HG03558 (cell line): ENCODE measurements around the gene MIER2.

Experiments
- ATAC-seq: cut with Tn5 transposase; IDR thresholded peaks from one replicate; pipeline ENCODE4 v1.9.1; 2021; ENCODE audit warnings: moderate number of reproducible peaks; ENCODE audit not compliant: unreplicated experiment; ENCODE audit errors: extremely low read depth

The MIER2 gene

GRCh38 chr19:379796-380195 is 35.2 kb upstream of the MIER2 start:
- ATAC-seq, result no peak

- no peak for ATAC-seq
These were observed 34.1 kb upstream of the MIER2 start for GRCh38 chr19:378706-379105.

DNA sequence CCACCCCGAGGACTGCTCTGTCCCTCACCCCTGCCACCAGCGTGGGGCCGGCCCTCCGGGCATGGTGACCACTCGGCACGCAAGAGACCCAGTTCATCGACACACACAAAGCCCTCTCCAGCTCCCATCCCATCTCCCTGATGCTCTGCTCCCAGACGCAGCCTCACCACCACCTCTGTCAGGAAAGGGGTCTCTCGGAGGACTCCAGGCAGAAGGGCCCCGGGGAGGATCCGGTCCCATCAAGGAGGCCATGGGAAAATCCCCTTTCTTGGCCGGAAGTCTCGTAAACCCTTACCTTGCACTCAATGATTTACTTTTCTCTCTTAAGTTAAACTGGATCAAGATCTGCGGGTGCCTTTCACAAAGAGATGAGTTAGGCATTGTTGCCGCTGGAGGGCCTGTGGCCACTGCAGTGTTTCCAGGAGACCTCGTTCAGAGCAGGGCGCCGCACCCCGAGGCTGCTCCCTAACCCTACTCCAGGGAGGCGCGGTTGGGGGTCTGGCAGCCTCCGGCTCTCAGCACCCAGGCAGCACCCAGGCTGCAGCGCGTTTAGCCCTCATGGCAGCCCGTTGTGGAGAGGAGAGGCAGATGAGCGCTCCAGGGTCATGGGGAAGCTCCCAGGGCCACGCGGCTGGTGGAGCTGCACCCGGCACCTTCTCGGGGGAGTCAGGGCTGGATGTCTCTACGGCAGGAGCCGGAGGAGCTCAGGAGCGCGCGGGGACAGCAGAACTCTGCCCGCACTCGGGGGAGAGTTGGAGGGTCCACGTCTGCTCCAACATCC is 33.4 kb upstream of the MIER2 start:
- no peak for ATAC-seq

GRCh38 chr19:376111-376470 is 31.5 kb upstream of the MIER2 start:
- ATAC-seq, result no peak

DNA sequence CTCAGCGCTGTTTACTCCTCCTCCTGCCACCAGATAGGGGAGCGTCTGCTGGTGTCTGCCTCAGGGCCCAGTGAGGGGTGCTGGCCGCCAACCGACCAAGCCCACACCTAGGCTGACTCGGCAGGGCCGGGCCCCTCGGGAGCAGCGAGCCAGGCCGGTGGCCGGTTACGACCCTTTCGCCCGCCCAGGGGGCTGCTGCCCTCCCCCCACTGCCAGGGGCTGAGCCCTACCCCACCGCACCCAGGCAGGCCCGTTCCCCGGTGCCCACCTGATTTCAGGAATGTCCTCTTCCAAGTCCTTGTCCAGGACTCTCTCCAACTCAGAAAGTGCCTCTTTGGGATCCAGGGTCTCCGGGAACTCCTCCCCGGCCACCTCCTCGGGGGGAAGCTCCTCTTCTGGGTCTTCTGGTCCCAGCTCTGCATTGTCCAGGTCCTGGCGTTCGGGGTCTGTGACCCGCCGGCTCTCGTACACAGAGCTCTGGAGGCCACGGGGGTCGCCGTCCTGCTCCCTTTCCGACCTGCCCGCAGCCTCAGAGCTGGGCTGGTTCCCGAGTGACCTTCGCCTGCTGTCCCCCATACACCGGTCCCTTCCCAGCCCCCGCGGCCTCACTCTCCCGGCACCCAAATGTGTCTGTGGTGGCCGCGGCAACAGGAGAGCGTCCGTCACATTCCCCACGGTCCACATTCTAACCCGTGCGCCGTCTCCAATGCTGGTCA is 31.0 kb upstream of the MIER2 start:
- no peak for ATAC-seq

- no peak for ATAC-seq
These were observed 30.3 kb upstream of the MIER2 start for GRCh38 chr19:374886-375235.

DNA sequence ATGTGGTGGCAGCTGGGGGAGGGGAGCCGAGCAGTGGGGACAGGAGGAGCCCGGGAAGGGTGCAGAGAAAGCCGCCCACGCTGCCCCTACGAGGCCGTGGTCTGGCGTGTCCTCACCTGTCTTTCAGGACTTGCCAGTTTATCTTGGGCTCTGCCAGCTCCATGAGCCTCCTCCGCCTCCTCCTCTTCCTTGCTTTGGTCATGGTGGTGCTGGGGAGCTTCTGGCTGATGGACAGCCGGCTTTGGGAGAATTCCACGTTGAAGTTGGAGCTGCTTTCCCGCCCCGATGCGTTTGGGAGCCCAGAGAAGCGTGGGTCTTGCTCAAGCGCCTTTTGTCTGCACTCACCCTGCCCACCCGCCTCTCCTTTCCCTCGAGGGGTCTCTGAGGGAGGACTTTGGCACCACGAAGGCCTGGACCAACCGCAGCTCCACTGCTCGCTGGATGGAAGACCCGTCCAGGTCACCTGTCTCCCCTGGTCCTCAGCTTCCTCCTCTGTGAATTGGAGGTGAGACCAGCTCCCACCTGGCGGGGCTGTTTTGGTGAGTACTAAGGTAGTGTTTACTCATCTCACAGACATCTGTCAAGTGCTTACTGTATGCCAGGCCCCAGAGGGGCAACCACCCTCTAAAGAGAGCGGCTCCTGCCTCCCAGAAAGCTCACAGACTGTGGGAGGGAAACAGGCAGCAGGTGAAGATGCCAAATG is 29.7 kb upstream of the MIER2 start:
- ATAC-seq, result no peak

DNA sequence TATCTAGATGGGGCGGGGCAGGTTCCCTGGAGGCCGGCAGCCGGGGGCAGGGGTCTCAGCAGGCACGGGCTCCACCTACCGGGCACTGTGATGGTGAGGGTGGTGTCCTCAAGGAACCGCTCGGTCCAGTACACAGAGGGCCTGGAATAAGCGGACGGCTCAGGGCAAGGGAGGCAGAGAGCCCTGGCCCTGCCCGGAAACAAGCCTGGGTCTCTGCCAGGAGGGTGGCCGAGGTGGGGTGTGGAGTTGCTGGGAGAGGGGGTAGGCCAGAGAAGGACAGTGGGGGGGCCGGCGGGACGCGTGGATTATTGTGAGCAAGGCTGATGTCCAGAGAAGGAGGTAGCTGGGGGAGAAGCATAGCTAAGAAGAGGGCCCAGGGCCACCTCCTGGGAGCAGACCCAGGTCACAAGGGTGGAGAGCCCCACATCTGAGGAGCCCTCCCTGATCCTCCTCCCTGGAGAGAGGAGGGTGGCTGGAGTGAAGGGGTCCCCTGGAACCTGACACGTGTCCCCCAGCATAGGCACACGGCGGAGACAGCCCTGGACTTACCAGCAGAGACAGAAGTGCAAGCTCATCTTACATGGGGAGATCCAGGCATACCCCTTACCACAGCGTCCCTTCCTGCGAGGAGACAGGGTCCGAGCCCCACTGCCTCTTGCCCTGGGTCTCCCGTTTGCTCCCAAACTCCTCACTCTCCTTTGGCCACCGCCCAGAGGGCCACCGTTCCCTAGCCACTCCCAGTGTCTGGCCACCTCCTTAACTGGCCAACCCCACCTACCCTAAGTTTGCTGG is 29.0 kb upstream of the MIER2 start:
- ATAC-seq, result no peak

- ATAC-seq, result no peak
These were observed 27.8 kb upstream of the MIER2 start for GRCh38 chr19:372306-372890.

- ATAC-seq, result no peak
These were observed 27.0 kb upstream of the MIER2 start for GRCh38 chr19:371501-372168.

GRCh38 chr19:370641-371330 is 26.2 kb upstream of the MIER2 start:
- ATAC-seq, result no peak

DNA sequence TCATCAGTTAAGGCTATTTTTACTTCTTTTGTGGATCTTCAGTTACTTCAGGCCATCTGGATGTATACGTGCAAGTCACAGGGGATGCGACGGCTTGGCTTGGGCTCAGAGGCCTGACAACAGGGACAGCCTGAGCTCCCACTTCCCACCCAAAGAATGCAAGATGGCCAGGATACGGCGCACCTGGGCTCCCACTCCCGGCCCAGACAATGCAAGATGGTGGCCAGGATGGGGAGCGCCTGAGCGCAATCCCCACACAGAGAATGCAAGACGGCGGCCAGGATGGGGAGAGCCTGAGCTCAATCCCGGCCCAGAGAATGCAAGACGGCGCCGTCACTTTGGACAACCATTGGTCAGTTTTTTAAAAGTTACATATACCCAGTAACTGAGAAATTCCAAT is 25.3 kb upstream of the MIER2 start:
- ATAC-seq, result no peak

- no peak for ATAC-seq
These were observed 24.7 kb upstream of the MIER2 start for GRCh38 chr19:369256-369655.

DNA sequence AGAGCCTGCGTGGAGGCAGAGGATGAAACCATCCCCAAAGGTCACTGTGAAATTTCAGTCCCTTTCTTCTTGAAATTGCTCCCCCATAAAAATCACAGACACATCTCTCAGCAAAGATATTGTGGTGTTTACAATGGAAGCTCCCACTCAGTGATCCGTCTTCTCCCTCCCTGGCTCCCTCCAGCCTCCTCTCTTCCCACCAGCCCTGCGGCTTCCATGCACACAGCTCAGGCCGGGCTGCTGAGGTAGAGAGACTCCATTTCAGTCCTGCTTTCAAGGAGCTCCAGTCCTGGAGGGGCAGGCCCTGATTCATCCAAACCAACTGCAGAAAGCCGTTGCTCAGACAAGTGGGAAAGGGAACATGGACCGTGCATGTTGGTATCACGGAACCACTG is 24.0 kb upstream of the MIER2 start:
- no peak for ATAC-seq

DNA sequence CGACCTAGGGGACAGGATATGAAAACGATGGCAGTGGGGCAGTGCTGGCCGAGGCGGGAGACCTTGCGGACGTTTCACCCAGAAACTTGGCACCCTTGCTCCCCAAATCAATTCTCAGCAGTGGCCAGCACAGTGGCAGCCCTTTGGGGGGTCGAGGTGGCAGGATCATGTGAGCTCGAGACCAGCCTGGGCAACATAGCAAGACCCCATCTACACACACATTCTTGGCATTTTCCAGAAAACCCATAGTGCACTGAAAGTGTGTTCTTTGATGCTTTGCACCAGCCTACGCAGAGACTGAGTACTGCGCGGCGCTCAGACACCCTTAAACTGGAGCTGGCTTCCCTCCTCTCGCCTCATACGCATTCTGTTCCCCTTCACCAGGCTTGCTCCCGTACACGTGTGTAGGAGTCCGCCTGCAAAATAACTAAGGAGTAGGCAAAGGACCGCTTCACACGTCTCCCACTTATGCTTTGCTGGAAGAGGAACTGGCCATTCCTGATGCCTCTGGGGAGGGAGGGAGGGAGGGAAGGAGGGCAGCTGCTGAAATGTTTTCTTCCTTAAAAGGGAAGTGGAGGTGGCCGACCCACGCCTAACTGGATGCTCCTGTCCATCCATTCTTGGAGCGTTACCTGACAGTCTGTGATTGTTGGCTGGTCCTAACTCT is 23.5 kb upstream of the MIER2 start:
- ATAC-seq, result no peak

DNA sequence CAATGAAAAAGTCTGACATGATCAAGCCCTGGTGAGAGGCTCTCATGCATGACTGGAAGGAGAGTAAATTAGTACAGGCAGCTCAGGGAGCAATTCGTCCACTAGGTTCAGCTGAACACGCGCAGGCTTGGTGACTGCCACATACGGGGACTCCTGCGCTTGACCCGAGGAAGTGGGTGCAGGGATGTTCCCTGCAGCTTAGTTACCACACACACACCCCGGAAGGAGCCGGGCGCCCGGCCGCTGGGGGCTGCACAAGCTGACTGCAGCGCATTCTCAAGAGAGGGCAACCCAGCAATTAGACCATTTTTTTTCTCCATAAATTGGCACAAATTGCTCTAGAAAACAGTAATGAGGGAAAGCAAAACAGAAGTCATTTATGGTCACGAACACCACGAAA is 23.0 kb upstream of the MIER2 start:
- ATAC-seq, result no peak

GRCh38 chr19:366951-367350 is 22.4 kb upstream of the MIER2 start:
- no peak for ATAC-seq

GRCh38 chr19:366205-366783 is 21.7 kb upstream of the MIER2 start:
- ATAC-seq, result no peak
